Transverse colon (tissue), 3 donors: ENCODE results near the gene NEK2.

Experiments
- CTCF ChIP-seq, 5 experiments: fragments of 200-600 bp in 3 of 5; fragments of 450-650 bp in 2 of 5; sonication (generic) in 3 of 5; IDR thresholded peaks; 1 replicate in 2 of 5; 2 replicates in 3 of 5; pipeline ENCODE4 v1.5.1; 2016 to 2017; ENCODE audit warnings: antibody characterized with exemption in 5 of 5, inconsistent platforms in 3 of 5, mild to moderate bottlenecking in 2 of 5, moderate library complexity in 1 of 5
- POLR2A ChIP-seq: fragments of 450-650 bp; IDR thresholded peaks from one replicate; pipeline ENCODE4 v1.6.1; 2016; ENCODE audit warnings: antibody characterized with exemption, mild to moderate bottlenecking, moderate library complexity

- TF ChIP-seq CTCF (IDR thresholded peaks at IDR 0.05) (no peak), POLR2A (no peak)
Observed at GRCh38 chr1:211634461-211634860, 41.0 kb downstream of the NEK2 start.
